Islet of Langerhans (tissue), 1 donor: Measurements from ENCODE around the gene NRXN2.

Experiments used
- FAIRE-seq: peaks from one replicate; lab custom pipeline; 2011; peaks lifted over from hg19 to GRCh38; lab: Jason Lieb, UNC

Gene NRXN2

DNA sequence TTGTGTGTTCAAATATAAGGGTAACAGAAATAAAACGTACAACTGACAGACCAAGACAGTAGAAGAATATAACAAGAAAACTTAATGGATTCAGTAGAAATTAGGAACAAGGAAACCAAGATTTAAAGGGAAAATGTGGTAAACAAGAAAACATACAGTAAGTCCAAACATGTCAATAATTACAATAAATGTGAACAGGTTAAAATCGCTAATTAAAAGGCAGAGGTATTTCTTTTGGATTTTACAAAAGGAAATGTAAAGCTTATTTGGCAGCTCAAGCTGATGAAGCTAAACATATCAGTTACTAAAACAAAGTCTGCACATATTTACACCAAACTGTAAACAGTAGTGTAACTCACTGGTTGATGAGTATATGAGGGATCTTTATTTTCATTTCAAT is 134.3 kb downstream of the NRXN2 start:
- FAIRE-seq: no peak

DNA sequence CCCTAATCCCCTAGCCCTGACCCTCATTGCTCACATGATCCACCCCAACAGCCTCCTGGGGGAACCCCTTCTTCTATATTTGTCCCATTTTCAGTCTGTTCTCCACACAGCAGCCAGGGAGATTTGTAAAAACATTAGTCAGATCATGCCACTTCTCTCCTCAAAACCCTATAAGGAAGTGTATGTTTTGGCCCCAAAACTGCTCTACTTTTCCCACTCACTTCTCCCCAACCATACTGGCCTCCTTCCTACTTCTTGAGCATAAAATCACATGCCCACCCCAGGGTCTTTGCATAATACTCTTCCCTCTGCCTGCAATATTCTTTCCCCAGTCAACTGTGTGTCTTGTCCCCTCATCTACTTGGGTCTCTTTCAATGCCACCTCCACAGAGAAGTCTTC is 136.6 kb downstream of the NRXN2 start:
- no peak for FAIRE-seq

DNA sequence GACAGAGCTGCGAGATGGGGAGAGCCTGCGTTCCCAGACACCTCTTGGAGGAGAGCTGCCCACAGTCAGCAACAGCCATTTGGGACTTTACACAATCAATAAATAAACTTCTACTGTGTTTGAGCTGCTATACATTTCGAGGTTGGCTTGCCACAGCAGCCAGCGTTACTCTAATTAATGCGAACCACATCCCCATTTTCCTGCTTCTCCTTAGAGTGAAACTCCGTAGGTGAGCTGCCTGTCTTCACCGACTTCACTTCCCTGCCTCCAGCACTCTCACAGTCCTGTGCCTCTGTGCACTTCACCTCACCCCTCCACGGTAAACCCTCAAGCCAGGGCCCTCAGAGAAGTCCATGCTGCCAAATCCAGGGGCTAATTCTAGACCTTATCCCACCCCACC is 137.8 kb downstream of the NRXN2 start:
- no peak for FAIRE-seq

DNA sequence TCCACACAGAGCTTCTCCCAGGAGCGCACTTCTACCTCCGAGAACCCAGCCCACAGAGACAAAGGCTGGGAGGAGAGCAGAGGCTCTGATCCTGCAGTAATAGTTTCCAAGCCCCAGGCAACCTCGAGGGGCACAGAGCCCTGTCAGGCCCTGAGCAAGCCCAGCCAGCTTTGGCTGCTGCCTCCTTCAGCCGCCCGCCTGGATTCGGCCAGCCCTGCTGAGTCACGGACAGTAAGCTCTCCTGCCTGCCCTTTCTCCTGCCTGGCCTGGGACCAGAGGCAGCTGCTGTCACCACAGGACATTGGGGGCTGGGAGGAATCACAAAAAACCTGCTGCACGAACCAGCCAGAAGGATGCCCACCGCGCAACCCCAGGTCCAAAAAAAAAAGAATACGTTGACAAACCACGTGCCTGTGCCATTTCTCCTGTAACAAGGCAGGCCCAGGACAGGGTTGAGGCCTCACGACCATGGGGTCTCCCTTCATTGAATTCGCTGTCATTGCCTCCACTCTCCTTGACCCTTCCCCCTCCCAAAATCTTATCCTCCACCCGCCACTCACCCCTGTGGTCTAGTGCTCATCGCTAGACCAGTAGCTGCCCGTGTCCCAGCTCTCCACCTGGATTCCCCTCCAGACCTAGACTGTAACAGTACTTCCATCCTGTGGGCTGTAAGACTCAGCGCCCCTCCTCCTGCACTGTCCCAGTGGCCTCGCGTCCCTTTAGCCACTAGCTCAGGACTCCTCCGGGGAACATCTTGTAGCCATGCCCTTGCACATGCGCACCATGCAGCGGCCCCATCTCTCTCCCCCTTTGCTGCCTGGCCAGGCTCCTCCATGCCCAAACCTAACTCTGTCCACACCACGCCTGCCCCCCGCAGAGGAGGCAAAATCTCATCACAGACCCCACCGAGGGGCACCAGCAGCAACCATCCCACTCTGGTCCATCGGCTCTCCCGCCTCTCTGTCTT is 139.4 kb downstream of the NRXN2 start:
- no peak for FAIRE-seq

DNA sequence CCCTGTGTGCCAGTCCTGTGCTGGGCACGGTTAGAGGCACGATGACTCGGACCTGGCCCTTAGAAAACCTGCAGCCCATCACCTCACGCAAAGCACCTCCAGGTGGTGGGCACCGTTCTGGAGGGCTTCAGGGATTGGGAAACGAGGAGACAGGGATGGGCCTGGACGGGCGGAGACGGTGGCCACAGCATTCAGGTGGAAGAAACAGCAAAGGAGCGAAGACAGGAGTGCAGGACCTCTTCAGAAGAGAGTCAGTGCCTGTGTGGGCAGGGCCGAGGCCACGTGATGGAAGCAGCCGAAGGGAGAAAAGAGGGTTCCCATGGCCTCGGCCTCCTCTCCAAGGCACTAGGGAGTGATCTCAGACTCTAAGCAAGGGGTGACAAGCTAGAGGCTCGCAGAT is 140.1 kb downstream of the NRXN2 start:
- no peak for FAIRE-seq

DNA sequence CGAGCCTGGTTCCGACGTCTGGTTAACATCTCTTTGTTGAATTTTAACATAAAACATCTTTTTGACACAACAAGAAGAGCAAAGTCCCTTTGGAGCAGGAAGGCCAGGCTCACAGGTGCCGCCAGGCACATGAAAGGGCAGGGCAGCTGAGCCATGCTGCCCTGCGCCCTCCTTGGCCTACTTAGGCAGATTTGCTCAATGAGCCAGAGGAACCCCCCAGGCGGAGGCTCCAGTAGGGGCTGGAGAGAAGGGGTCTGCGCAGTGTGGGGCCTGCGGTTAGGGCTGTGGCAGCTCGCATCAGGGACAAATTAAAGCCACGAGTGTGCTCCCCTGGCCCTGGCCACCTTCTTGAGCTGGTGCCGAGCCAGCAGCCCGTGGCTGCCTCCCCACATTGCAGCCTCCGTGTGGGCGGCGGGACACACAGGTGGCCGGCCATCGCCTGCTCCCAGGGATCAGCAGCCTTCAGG is 141.9 kb downstream of the NRXN2 start:
- no peak for FAIRE-seq

DNA sequence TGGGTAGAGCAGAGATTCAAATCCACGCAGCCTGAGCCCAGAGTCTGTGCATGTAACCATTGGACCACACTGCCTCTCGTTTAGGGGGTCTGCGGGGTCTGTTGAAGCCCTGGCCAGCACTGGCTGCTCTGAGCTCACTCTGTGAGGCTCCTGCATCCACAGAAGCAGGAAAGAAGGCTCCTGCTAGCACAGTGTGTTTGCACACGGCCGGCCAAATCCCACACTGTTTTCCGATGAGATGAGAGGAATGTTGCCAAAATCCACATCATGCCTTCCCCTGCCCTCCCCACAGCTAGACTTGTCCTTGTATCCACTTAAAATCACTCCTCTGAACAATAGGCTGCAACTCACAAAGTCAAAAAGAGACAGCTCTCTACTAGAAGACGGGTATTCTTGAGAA is 142.6 kb downstream of the NRXN2 start:
- FAIRE-seq: no peak

DNA sequence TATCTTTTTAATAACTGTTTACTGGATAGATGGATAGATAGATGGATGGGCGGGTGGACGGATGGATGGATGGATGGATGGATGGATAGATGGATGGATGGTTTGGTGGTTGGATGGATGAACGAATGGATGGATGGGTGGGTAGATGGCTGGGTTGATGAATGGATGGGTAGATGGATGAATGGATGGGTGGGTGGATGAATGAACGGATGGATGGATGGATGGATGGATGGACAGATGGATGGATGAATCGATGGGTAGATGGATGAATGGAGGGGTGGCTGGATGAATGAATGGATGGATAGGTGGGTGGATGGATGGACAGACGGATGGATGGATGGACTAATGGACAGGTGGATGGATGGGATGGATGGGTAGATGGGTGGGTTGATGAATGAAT is 145.8 kb downstream of the NRXN2 start:
- FAIRE-seq: no peak

DNA sequence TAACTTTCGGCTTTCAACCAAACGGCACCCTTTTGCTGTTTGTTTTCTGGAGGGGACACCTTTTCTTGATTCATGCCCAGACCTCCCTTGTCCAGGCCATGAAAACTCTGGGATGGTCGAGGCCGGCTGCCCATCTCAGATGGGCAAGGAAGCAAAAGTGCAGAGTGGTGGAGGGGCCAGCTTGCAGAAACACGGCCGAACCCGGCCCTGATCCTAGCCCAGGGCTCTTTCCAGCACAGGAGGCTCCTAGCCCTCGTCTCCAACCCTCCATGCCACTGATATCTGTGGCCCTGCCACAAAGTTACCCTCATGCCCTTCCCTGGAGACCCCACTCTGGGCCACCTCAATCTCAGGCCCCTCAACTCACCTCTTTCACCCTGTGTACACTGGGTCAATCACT is 150.9 kb downstream of the NRXN2 start:
- FAIRE-seq: no peak

DNA sequence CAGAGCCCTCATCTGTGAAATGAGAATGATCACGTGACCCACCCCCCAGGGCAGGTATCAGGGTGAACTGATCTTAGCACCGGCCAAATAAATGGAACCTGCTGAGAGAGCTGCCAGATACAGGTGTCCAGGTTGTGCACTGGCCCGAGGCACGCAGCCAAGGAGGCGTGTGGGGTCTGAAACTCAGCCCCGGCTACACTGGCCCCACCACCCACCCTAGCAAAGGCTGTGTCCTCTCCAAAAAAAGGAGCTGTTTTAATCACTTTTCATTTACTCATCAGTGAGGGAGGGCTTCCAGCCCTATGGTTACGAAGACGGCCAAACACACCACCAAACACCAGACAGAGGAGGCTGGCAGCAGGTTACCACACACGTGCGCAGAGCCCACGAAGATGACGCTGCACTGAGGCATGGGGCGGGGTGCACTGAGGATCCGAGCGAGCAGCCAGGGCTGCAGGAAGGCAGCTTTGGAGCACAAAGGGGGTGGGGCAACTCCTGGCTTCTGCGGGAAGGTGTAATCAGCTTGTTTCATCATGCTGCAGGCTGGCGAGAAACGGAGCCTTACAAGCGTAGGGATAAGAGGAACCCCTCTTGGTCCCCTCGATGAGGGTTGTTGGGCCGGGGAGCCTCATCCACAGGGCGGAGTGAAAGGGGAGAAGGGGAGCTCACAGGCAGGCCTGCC is 151.4 kb downstream of the NRXN2 start:
- FAIRE-seq: no peak

DNA sequence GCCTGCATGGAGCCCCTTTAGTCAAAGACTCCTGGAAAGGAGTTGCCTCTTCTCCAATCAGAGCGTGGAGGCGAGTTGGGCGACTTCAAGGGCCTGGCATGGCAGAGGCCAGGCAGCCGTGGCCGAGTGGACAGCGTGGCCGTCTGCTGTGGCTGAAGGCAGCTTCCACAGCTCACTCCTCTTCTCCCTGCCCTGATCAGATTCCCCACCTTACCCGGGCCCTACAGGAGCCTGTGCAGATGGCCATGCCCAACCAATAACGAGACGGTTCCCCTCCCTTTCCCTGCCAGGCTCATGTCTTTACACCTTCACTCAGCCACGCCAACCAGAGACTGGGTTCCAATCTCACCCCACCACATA is 152.0 kb downstream of the NRXN2 start:
- FAIRE-seq: no peak

DNA sequence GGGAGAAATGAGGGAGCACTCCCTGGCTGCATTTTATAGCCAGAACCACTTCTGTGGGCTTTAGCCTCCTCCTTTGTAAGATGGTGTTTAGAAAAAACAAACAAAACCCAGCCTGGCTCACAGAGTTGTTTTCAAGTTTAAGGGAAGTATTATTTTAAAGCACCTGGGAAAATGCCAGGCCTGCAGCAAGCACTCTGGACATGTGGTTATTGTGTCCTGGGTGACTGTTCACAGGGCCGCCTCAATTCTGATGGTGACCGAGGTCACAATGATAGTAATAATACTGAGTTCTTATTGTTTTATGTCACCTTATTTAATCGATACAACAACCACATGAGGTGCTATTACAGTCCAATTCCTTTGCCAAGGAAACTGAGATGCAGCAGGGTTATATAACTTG is 152.7 kb downstream of the NRXN2 start:
- no peak for FAIRE-seq

DNA sequence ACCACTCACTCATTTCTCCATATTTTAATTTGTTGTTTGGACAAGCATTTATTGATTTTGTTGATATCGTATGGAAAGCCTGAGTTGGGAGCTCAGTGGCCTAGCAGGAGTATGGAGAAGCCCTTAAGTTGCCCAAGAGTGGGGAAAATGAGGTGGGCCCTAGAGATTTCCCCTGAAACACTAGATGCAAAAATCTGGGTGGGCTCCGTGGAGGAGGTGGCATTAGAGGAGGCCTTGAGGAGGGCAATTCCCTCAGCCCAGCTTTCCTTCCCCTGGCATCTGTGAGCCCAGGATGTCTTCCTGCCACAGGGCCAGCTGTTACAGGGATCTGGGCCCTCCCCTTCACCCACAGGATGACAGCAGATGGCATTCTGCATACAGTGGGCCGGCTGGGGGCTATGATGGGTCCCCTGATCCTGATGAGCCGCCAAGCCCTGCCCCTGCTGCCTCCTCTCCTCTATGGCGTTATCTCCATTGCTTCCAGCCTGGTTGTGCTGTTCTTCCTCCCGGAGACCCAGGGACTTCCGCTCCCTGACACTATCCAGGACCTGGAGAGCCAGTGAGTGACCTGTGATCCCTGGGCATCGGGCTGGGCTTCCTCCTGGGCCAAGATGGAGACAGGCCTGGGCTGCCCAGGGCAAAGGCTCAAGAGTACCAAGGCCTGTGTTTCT is 153.6 kb downstream of the NRXN2 start:
- no peak for FAIRE-seq

DNA sequence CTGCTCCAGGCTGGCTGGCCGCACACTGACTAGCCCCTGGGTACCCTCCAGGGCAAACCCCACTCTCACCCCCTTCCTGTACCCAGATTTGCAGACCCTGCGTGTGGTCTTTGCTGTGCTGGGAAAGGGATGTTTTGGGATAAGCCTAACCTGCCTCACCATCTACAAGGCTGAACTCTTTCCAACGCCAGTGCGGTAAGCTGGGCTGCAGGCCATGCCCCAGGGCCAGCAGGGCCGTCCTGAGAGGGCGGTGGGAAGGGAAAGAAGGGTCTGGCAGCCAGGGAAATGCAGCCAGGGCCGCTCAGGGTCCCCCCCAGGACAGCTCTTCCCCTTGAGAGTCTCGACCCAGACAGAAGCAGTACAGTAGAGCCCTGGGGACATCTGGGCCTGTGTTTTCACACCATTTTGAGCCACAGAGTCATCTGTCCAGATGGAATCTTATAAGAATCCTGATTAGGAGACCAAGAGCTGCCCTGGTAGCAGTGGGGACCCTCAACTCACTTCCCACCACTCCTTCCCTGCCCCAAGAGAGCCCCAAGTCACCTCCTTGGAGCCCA is 154.3 kb downstream of the NRXN2 start:
- no peak for FAIRE-seq

DNA sequence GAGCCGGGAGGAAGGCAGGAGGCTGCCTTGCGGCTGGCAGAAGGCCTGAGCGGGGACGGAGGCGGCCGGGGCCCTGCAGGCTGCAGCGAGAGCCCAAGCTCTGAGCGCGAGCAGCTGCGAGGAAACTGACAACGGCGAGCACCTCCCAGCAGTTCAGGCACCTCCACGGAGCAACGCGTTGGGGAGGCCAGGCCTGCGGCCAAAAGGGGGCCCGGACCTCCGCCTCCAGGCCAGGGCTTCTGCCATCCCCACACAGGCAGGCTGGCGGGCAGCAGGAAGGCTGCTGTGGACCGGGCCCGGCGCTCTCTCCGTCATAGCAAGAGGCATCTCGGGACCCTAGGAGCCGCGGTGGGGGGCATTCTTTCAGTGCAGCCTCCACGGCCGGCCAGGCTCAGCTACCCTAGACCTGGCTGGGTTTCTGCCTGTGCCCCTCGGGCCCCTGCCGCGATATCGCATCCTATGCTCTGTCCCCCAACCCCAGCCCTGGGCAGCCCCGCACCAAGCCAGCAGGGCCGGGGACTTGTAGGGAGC is 154.9 kb downstream of the NRXN2 start:
- no peak for FAIRE-seq

DNA sequence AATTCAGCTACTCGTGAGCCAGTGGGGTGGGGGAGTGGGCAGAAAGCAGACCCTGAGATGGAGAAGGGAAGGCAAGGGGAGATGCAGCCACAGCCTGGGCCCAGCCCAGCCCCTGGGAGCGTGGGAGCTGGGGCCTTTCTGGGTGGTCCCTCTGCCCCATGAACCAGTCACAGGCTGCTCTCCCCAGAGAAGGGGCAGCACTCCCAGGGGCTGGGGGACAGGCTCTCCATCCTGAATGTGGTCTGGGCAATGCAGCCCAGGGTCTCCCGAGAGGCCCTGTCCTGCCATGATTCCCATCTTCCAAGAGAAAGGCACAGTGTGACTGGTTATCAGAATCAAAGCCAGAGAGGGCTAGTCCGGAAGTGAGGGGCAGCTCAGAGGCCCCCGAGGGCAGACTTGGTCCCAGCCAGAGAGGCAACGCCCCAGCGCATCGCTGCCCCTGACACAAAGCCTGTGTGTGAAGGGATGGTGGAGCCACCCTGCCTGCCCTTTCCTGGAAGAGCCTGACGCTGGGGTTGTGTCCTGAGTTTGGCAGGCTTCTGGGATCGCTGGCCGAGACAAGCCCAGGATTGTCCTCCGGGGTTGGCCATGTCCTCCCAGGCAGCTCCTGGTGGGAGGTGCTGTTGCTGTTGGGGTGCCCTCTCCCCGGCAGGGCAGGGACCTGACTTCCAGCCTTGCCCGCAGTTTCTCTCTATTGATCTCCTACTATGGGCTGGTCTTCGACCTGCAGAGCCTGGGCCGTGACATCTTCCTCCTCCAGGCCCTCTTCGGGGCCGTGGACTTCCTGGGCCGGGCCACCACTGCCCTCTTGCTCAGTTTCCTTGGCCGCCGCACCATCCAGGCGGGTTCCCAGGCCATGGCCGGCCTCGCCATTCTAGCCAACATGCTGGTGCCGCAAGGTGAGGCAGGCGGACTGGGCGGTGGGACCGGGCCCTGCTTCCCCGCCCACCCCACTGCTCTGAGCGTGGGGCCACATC is 155.8 kb downstream of the NRXN2 start:
- no peak for FAIRE-seq

DNA sequence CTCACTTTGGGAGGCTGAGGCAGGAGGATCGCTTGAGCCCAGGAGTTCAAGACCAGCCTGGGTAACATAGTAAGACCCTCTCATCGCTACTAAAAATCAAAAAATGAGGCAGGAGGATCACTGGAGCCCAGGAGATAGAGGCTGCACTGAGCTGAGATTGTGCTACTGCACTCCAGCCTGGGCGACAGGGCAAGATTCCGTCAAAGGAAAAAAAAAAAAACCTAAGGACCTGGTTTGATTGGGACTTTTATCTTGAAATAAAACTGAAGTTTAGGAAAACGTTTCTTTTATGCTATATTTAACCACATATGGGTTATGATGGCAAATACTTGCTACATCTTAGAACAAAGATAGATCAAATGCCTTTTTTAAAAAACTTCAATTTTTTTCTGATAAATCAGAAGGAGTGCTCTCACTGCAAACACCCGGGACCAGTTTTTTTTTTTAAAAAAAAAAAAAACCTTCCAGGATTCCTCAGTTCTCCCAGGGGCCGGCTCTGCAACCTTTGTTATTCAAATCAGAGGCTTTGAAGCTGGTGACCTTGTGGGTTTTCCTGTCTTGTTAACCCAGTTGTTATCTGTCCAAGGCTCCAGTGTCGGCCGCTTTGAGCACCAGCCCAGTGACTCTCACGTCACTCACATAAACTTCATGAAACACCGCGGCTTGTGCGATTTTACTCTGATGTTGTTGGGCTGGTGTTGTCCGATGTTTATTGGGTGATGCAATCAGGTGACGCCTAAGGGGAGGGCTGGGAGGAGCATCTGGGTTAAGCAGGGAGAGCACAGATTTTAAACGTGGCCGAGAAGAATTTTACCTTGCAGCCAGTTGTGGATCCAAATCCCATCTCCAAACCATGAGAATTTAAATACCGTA is 156.7 kb downstream of the NRXN2 start:
- no peak for FAIRE-seq

DNA sequence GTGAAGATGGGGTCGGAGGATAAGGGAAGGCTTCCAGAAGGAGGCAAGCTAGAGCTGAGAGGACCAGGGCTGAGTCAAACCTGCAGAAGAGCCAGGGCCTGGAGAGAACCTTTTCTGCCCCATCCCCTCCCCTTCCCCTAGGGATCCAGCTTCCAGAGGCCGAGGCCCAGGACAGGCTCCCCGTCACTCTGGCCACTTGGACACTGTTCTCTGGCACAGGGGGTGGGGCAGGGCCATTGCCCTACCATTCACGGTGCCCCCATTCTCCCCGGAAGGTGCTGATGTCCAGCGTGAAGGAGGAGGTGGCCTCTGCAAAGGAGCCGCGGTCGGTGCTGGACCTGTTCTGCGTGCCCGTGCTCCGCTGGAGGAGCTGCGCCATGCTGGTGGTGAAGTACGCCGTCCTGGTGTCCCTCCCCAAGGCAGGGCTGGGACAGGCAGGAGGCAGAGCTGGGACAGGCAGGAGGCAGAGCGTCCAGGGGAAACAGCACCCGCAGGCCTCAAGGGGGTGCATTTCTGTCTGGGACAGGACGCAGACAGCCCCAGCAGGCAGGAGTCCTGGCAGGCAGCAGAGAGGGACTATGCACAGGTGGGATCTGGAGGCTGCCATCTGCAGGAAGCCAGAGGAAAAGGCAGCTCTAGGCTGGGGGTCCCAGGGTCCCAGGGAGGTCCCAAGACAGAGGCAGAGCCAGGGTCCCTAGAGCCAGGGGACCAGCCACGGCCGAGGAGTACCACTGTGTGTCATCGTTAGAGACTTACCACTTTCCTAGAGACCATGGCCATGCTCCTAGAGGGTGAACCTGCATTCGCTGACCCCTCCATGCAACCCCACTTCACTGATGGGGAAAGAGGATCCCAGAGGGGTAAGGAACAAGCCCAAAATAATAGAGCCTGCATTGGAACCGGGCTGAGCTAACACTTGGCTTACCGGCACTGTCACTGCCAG is 157.8 kb downstream of the NRXN2 start:
- no peak for FAIRE-seq

DNA sequence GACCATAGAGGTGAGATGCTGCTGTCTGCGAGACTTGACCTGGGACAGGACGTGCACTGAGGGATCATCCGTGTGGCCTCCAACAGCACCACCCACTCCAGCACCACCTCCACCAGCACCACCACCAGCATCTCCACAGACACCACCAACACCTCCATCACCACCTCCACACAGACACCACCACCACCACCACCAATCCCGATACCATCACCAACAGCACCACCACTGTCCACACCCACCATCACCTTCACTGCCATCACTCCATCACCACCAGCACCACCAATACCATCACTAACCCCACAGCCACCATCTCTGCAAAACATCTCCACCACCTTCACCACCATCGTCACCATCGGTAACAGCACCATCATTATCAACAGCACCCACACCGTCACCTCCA is 158.6 kb downstream of the NRXN2 start:
- no peak for FAIRE-seq
